OCI-LY7 (cell line): ENCODE results near the gene AP5M1. TPM values are rescaled to one million over a fixed set of nuclear protein-coding genes. Genes with fewer than 3 reads are reported as not detected.

Source experiments
- BruUV-seq: library from RNA; stranded (reverse); fragments of 400-500 nt; replicated peaks from 2 replicates; lab custom pipeline; 2021; lab: Mats Ljungman, UMichigan
- CTCF ChIA-PET: fragments of 300-600 bp; sonication (Branson Sonifier 250); formaldehyde crosslinking; loops from one replicate; lab custom pipeline; 2022; ENCODE audit warnings: antibody characterized with exemption; ENCODE audit not compliant: unreplicated experiment; lab: Charles Lee
- POLR2A ChIA-PET: fragments of 300-600 bp; sonication (Branson Sonifier 250); formaldehyde crosslinking; loops from one replicate; lab custom pipeline; 2022; ENCODE audit warnings: antibody characterized with exemption; lab: Charles Lee
- DNase-seq: peaks from one replicate; pipeline ENCODE4 v3.0.0-alpha.2; 2015; ENCODE audit warnings: low spot score
- H2AFZ ChIP-seq: fragments of 200-600 bp; sonication (generic), shearing (Covaris generic); 2 replicates; pipeline ENCODE4 v1.6.1; 2014; ENCODE audit warnings: mild to moderate bottlenecking, antibody characterized with exemption, low read length, moderate library complexity
- H3K27ac ChIP-seq: fragments of 200-600 bp; sonication (generic); 2 replicates; pipeline ENCODE4 v1.5.1; 2014; ENCODE audit warnings: mixed run types, low read depth, mild to moderate bottlenecking, moderate library complexity, low read length, inconsistent platforms; ENCODE audit not compliant: poor library complexity, severe bottlenecking
- H3K36me3 ChIP-seq: fragments of 200-600 bp; sonication (generic); 2 replicates; pipeline ENCODE4 v1.6.1; 2014; ENCODE audit warnings: mild to moderate bottlenecking, antibody characterized with exemption, low read length, moderate library complexity, mixed read lengths; ENCODE audit not compliant: insufficient read depth
- H3K4me1 ChIP-seq: fragments of 200-600 bp; sonication (generic); 2 replicates; pipeline ENCODE4 v1.5.1; 2014; ENCODE audit warnings: mild to moderate bottlenecking, low read length; ENCODE audit not compliant: insufficient read depth, poor library complexity, severe bottlenecking
- H3K4me2 ChIP-seq: fragments of 200-600 bp; sonication (generic); 2 replicates; pipeline ENCODE4 v1.6.1; 2014; ENCODE audit warnings: mild to moderate bottlenecking, low read length
- H3K4me3 ChIP-seq: fragments of 200-600 bp; sonication (generic); 2 replicates; pipeline ENCODE4 v1.5.1; 2014; ENCODE audit warnings: mild to moderate bottlenecking, low read depth, low read length; ENCODE audit not compliant: poor library complexity, severe bottlenecking
- H3K79me2 ChIP-seq: fragments of 200-600 bp; sonication (generic); 2 replicates; pipeline ENCODE4 v1.6.1; 2016; ENCODE audit warnings: low read depth, mild to moderate bottlenecking, low read length, moderate library complexity, mixed read lengths; ENCODE audit not compliant: insufficient read depth
- H3K9me2 ChIP-seq: fragments of 200-600 bp; sonication (generic); 2 replicates; pipeline ENCODE4 v1.6.1; 2016; ENCODE audit warnings: mild to moderate bottlenecking, low read length, mixed read lengths; ENCODE audit not compliant: insufficient read depth
- H3K9me3 ChIP-seq: fragments of 200-600 bp; sonication (generic); 2 replicates; pipeline ENCODE4 v1.6.1; 2014; ENCODE audit warnings: mild to moderate bottlenecking, mixed run types, low read length, mixed read lengths
- H4K20me1 ChIP-seq: fragments of 200-600 bp; sonication (generic); 2 replicates; pipeline ENCODE4 v1.6.1; 2014; ENCODE audit warnings: mild to moderate bottlenecking, antibody characterized with exemption, low read length, moderate library complexity, mixed read lengths; ENCODE audit not compliant: insufficient read depth
- CTCF ChIP-seq: fragments of 200-600 bp; sonication (generic); conservative IDR thresholded peaks from 2 replicates; pipeline ENCODE4 v1.5.1; 2014; ENCODE audit warnings: mild to moderate bottlenecking, antibody characterized with exemption, low read length, moderate library complexity, mixed read lengths
- EZH2phosphoT487 ChIP-seq: fragments of 200-600 bp; sonication (generic); IDR thresholded peaks from 2 replicates; pipeline ENCODE4 v1.6.1; 2018; ENCODE audit warnings: low read depth, borderline replicate concordance, mild to moderate bottlenecking, mixed run types, antibody characterized with exemption, low read length, moderate library complexity, mixed read lengths
- intact Hi-C: fragments of 100-400 bp; cut with micrococcal nuclease; formaldehyde crosslinking; loops from one replicate; pipeline ENCODE4 v1.10.0; 2022; ENCODE audit not compliant: unreplicated experiment
- total RNA-seq, 2 experiments: library from RNA; depleted of rRNA in 1 of 2; stranded (reverse); fragments of >200 nt in 1 of 2; shearing (Covaris generic) in 1 of 2; gene quantifications; 2 replicates each; pipeline ENCODE4 v1.2.3, GENCODE V29; 2014 to 2022

AP5M1 gene
- total RNA-seq, 2 experiments from 2014 or later, result 13.3 to 50.4 TPM

GRCh38 chr14:57345106-57345505 lies 76.3 kb downstream of the AP5M1 start:
- H3K79me2 ChIP-seq, result no peaks in the 10 kb centered on the region
- H3K27ac ChIP-seq, result no peak overlapping the region
- no peaks in the 10 kb centered on the region for H3K36me3 ChIP-seq
- H3K9me2 ChIP-seq, result no peaks in the 10 kb centered on the region
- intact Hi-C loops, result no loop called here
- no TSS peak for BruUV-seq
- ChIA-PET POLR2A (interaction anchor here (0.5 to 0.9 kb wide), 7 partner anchors 12 to 1575 kb away, joined by 3 to 4 read pairs (median 3); no protein-coding TSS in a partner anchor), CTCF (no interaction called here)
- DNase-seq, result no peak
- no peaks in the 10 kb centered on the region for H3K4me1 ChIP-seq
- H2AFZ ChIP-seq, result no peak overlapping the region
- TF ChIP-seq EZH2phosphoT487 (no peak), CTCF (no peak)
- H3K4me2 ChIP-seq, result no peak overlapping the region
- H4K20me1 ChIP-seq, result no peaks in the 10 kb centered on the region
- no peaks in the 10 kb centered on the region for H3K9me3 ChIP-seq
- H3K4me3 ChIP-seq, result no peak overlapping the region

GRCh38 chr14:57346741-57347140 lies 78.0 kb downstream of the AP5M1 start:
- Histone ChIP-seq H3K27ac (no peak overlapping the region), H3K9me2 (no peaks in the 10 kb centered on the region), H3K36me3 (no peaks in the 10 kb centered on the region), H3K4me2 (no peak overlapping the region), H3K4me1 (no peaks in the 10 kb centered on the region), H3K9me3 (no peaks in the 10 kb centered on the region), H2AFZ (no peak overlapping the region), H4K20me1 (no peaks in the 10 kb centered on the region), H3K4me3 (no peak overlapping the region), H3K79me2 (no peaks in the 10 kb centered on the region)
- CTCF ChIA-PET, result no interaction called here
- POLR2A ChIA-PET, result no interaction called here
- no TSS peak for BruUV-seq
- intact Hi-C loops, result no loop called here
- TF ChIP-seq EZH2phosphoT487 (no peak), CTCF (no peak)
- DNase-seq, result no peak

Other genes with a start within 250 kb of the AP5M1 start
- 26.9 and 53.9 TPM in 2 replicates for gene EXOC5, start 66 bp upstream of the AP5M1 start, total RNA-seq (2014; rRNA removed; shearing (Covaris generic))
- gene EXOC5, start 66 bp upstream of the AP5M1 start, total RNA-seq (2022), result 69.4 and 73.6 TPM in 2 replicates
- 7.3 and 7.4 TPM in 2 replicates for gene NAA30, start 121.6 kb downstream of the AP5M1 start, total RNA-seq (2014; rRNA removed; shearing (Covaris generic))
- gene NAA30, start 121.6 kb downstream of the AP5M1 start, total RNA-seq (2022), result 15.0 and 18.1 TPM in 2 replicates
- not detected in 2 replicates for gene CCDC198, start 224.9 kb downstream of the AP5M1 start, total RNA-seq (2014; rRNA removed; shearing (Covaris generic))
- gene CCDC198, start 224.9 kb downstream of the AP5M1 start, total RNA-seq (2022), result not detected in 2 replicates